ENCODE measurements around the gene PAGE2B.

GRCh38 chrX:55118574-55118973 is 43.7 kb downstream of the PAGE2B start:
- no peak for TF ChIP-seq CTCF (IDR thresholded peaks at IDR 0.05)
- TF ChIP-seq POLR2A (IDR thresholded peaks at IDR 0.05) = no peak
